Measurements from ENCODE around the gene USHBP1. TPM values are rescaled to one million over a fixed set of nuclear protein-coding genes. Genes with fewer than 3 reads are reported as not detected.

The USHBP1 gene
- total and polyA plus RNA-seq, 2 of the 13 experiments (the other 11 are each of a cell fraction or from before 2014, with no cell fraction given): 0.15 to 1.5 TPM

- TF ChIP-seq ZZZ3 (CRISPR knock-in tag; IDR thresholded peaks at IDR 0.05; ENCODE audit: borderline replicate concordance): 0 out of 2 replicates have a peak, but pooled peaks have one; percentile 53
- TF ChIP-seq ATF7-NPFF (CRISPR knock-in tag; IDR thresholded peaks at IDR 0.05; ENCODE audit: low read depth): peak; percentile 89; the same call in 1 of the 2 replicates
- TF ChIP-seq ZFP36L2 (CRISPR knock-in tag; IDR thresholded peaks at IDR 0.05): no peak
- TF ChIP-seq BORCS8-MEF2B (CRISPR knock-in tag; IDR thresholded peaks at IDR 0.05): peak; percentile 56
- 0 out of 2 replicates have a peak, but pooled peaks have one; percentile 45 for TF ChIP-seq ZNF850 (CRISPR knock-in tag; conservative IDR thresholded peaks at IDR 0.05)
- TF ChIP-seq, protein P1, sequence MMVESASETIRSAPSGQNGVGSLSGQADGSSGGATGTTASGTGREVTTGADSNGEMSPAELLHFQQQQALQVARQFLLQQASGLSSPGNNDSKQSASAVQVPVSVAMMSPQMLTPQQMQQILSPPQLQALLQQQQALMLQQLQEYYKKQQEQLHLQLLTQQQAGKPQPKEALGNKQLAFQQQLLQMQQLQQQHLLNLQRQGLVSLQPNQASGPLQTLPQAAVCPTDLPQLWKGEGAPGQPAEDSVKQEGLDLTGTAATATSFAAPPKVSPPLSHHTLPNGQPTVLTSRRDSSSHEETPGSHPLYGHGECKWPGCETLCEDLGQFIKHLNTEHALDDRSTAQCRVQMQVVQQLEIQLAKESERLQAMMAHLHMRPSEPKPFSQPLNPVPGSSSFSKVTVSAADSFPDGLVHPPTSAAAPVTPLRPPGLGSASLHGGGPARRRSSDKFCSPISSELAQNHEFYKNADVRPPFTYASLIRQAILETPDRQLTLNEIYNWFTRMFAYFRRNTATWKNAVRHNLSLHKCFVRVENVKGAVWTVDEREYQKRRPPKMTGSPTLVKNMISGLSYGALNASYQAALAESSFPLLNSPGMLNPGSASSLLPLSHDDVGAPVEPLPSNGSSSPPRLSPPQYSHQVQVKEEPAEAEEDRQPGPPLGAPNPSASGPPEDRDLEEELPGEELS (CRISPR knock-in tag; IDR thresholded peaks at IDR 0.05): peak; percentile 58
- peak; percentile 57 for TF ChIP-seq ZNF501 (CRISPR knock-in tag; IDR thresholded peaks at IDR 0.05)
- TF ChIP-seq, protein P2, sequence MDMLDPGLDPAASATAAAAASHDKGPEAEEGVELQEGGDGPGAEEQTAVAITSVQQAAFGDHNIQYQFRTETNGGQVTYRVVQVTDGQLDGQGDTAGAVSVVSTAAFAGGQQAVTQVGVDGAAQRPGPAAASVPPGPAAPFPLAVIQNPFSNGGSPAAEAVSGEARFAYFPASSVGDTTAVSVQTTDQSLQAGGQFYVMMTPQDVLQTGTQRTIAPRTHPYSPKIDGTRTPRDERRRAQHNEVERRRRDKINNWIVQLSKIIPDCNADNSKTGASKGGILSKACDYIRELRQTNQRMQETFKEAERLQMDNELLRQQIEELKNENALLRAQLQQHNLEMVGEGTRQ (IDR thresholded peaks at IDR 0.05; ENCODE audit: low read depth, low read length): no peak
- TF ChIP-seq, protein P2 (CRISPR knock-in tag; IDR thresholded peaks at IDR 0.05; ENCODE audit: borderline replicate concordance): no peak; the same call in 1 of the 2 replicates
- TF ChIP-seq ZNF142 (CRISPR knock-in tag; IDR thresholded peaks at IDR 0.05): no peak
- peak; percentile 85 for TF ChIP-seq ZFY (CRISPR knock-in tag; IDR thresholded peaks at IDR 0.05)
- TF ChIP-seq RNF2 (conservative IDR thresholded peaks at IDR 0.05; ENCODE audit: low read depth): 0 out of 2 replicates have a peak, but pooled peaks have one; percentile 48
- no peak for TF ChIP-seq ZBTB8A (CRISPR knock-in tag; IDR thresholded peaks at IDR 0.05; ENCODE audit: borderline replicate concordance, low read depth)
- no peak for TF ChIP-seq ZNF557 (CRISPR knock-in tag; IDR thresholded peaks at IDR 0.05)
- peak; percentile 96 for TF ChIP-seq SNAI1 (CRISPR knock-in tag; IDR thresholded peaks at IDR 0.05; ENCODE audit: borderline replicate concordance)
- TF ChIP-seq RFXAP (CRISPR knock-in tag; IDR thresholded peaks at IDR 0.05; ENCODE audit: borderline replicate concordance): peak; percentile 69; the same call in 1 of the 2 replicates
Measured at GRCh38 chr19:17226002-17226933, 38.3 kb downstream of the USHBP1 start, which contains the start of gene OCEL1 (continued).

All from HepG2 (cell line).